HCT116 (cell line): Measurements from ENCODE around the gene CUBN. TPM values are rescaled to one million over a fixed set of nuclear protein-coding genes. Genes with fewer than 3 reads are reported as not detected.

Source experiments
- ATAC-seq: fragments of 200-7000 bp; cut with Tn5 transposase; 2 replicates; pipeline ENCODE4 v1.9.1; 2020; ENCODE audit warnings: mild to moderate bottlenecking, moderate library complexity
- BruUV-seq: library from RNA; stranded (reverse); fragments of 400-500 nt; replicated peaks from 2 replicates; lab custom pipeline; 2021; lab: Mats Ljungman, UMichigan
- CTCF ChIA-PET: fragments of 300-600 bp; sonication (Branson Sonifier 250); formaldehyde crosslinking; loops from one replicate; lab custom pipeline; 2021; ENCODE audit warnings: antibody characterized with exemption; lab: Charles Lee
- POLR2A ChIA-PET: fragments of 300-600, 350-600 bp; sonication (Branson Sonifier 250); formaldehyde crosslinking; loops from one replicate; lab custom pipeline; 2021; ENCODE audit warnings: antibody characterized with exemption; lab: Charles Lee
- RAD21 ChIA-PET, 2 experiments: fragments of 300-600 bp; sonication (Branson Sonifier 250); formaldehyde crosslinking; loops; one replicate each; lab custom pipeline; 2023; ENCODE audit warnings: low total read pairs in 2 of 2; ENCODE audit not compliant: uncharacterized antibody in 2 of 2, unreplicated experiment in 2 of 2, low non-redundant PET in 1 of 2; lab: Charles Lee
- DNase-seq: peaks from one replicate; pipeline ENCODE4 v3.0.0-alpha.2; 2010; ENCODE audit warnings: low read depth, low spot score
- H2AFZ ChIP-seq: fragments of 200-600 bp; shearing (Covaris generic), sonication (generic); 2 replicates; pipeline ENCODE4 v1.6.1; 2017; ENCODE audit warnings: low read depth, mixed run types, mixed read lengths, antibody characterized with exemption, low read length; ENCODE audit not compliant: poor library complexity, severe bottlenecking
- H3K27ac ChIP-seq: 2 replicates; pipeline ENCODE4 v1.5.1; 2012; ENCODE audit warnings: low read depth, low read length
- H3K27me3 ChIP-seq: fragments of 200-600 bp; sonication (generic); 2 replicates; pipeline ENCODE4 v1.6.1; 2016; ENCODE audit warnings: mixed run types, low read length, mixed read lengths; ENCODE audit not compliant: insufficient read depth
- H3K36me3 ChIP-seq, 2 experiments: fragments of 200-500 bp in 1 of 2; fragments of 200-600 bp in 1 of 2; sonication (Bioruptor generic) in 1 of 2; sonication (generic) in 1 of 2; 2 replicates each; pipeline versions ENCODE4 v1.5.1 to v1.6.1; 2014 to 2016; ENCODE audit warnings: low read length in 2 of 2, inconsistent platforms in 1 of 2, mixed read lengths in 1 of 2, mixed run types in 1 of 2; ENCODE audit not compliant: insufficient read depth in 2 of 2, control insufficient read depth in 1 of 2
- H3K4me1 ChIP-seq, 2 experiments: fragments of 200-600 bp in 1 of 2; sonication (generic) in 1 of 2; 2 replicates each; pipeline versions ENCODE4 v1.5.1 to v1.6.1; 2012 to 2017; ENCODE audit warnings: low read length in 2 of 2, inconsistent platforms in 1 of 2, mild to moderate bottlenecking in 1 of 2, mixed read lengths in 1 of 2, mixed run types in 1 of 2, moderate library complexity in 1 of 2; ENCODE audit not compliant: insufficient read depth in 2 of 2, control insufficient read depth in 1 of 2
- H3K4me2 ChIP-seq: fragments of 200-600 bp; sonication (generic); 2 replicates; pipeline ENCODE4 v1.6.1; 2017; ENCODE audit warnings: mixed run types, low read length, mixed read lengths
- H3K4me3 ChIP-seq, 2 experiments: fragments of 200-600 bp in 1 of 2; sonication (generic) in 1 of 2; replicated peaks in 1 of 2; 2 replicates each; pipeline ENCODE4 v1.5.1; 2011 to 2016; ENCODE audit warnings: low read length in 2 of 2, control low read depth in 1 of 2, low read depth in 1 of 2, mild to moderate bottlenecking in 1 of 2, mixed read lengths in 1 of 2, mixed run types in 1 of 2
- H3K79me2 ChIP-seq: fragments of 200-600 bp; sonication (generic); 2 replicates; pipeline ENCODE4 v1.6.1; 2017; ENCODE audit warnings: mild to moderate bottlenecking, mixed run types, low read length, moderate library complexity, mixed read lengths; ENCODE audit not compliant: insufficient read depth
- H3K9ac ChIP-seq: fragments of 200-600 bp; sonication (generic); 2 replicates; pipeline ENCODE4 v1.6.1; 2016; ENCODE audit warnings: low read length, mixed read lengths
- H3K9me2 ChIP-seq: fragments of 200-600 bp; sonication (generic), shearing (Covaris generic); 2 replicates; pipeline ENCODE4 v1.6.1; 2017; ENCODE audit warnings: mixed run types, mild to moderate bottlenecking, moderate library complexity; ENCODE audit not compliant: insufficient read depth
- H3K9me3 ChIP-seq, 2 experiments: fragments of 200-500 bp in 1 of 2; fragments of 200-600 bp in 1 of 2; sonication (Bioruptor generic) in 1 of 2; sonication (generic) in 1 of 2; 2 replicates each; pipeline ENCODE4 v1.6.1; 2014 to 2017; ENCODE audit warnings: low read length in 2 of 2, mixed read lengths in 2 of 2, inconsistent platforms in 1 of 2, low read depth in 1 of 2, mild to moderate bottlenecking in 1 of 2, mixed run types in 1 of 2, moderate library complexity in 1 of 2; ENCODE audit not compliant: control insufficient read depth in 1 of 2, insufficient read depth in 1 of 2
- H4K20me1 ChIP-seq: fragments of 200-600 bp; sonication (generic), shearing (Covaris generic); 2 replicates; pipeline ENCODE4 v1.6.1; 2017; ENCODE audit warnings: mixed run types, mild to moderate bottlenecking, moderate library complexity; ENCODE audit not compliant: insufficient read depth
- CBX3 ChIP-seq: IDR thresholded peaks from 2 replicates; pipeline ENCODE4 v1.6.1; 2012; ENCODE audit warnings: low read depth
- CEBPB ChIP-seq: IDR thresholded peaks from 2 replicates; pipeline ENCODE4 v1.6.1; 2012; ENCODE audit warnings: low read depth
- FOSL1 ChIP-seq: IDR thresholded peaks from 2 replicates; pipeline ENCODE4 v1.6.1; 2012; ENCODE audit warnings: low read depth
- POLR2A ChIP-seq: IDR thresholded peaks from 2 replicates; pipeline ENCODE4 v1.7.0; 2011; ENCODE audit warnings: borderline replicate concordance; ENCODE audit not compliant: insufficient read depth, insufficient read length; ENCODE audit errors: extremely low read depth
- SIN3A ChIP-seq: IDR thresholded peaks from 2 replicates; pipeline ENCODE4 v1.6.1; 2012; ENCODE audit warnings: low read depth
- TCF7L2 ChIP-seq: IDR thresholded peaks from 2 replicates; pipeline ENCODE4 v1.7.0; 2011; ENCODE audit warnings: borderline replicate concordance, inconsistent platforms; ENCODE audit not compliant: insufficient read depth, insufficient read length; ENCODE audit errors: extremely low read depth
- intact Hi-C: fragments of 100-400 bp; cut with micrococcal nuclease; formaldehyde crosslinking; loops from 2 replicates; pipeline ENCODE4 v1.10.0; 2022
- total RNA-seq: library from RNA; stranded (reverse); gene quantifications from one replicate; pipeline ENCODE4 v1.2.1, GENCODE V29; 2021; ENCODE audit not compliant: unreplicated experiment
- TF ChIP-seq, protein P1 (sequence below): IDR thresholded peaks from 2 replicates; pipeline ENCODE4 v1.6.1; 2011; ENCODE audit warnings: mild to moderate bottlenecking, low read length, moderate library complexity; ENCODE audit not compliant: insufficient replicate concordance; ENCODE audit errors: extremely low read depth

The CUBN gene
- total RNA-seq, 1 experiment from 2014 or later = 1.2 TPM

DNA sequence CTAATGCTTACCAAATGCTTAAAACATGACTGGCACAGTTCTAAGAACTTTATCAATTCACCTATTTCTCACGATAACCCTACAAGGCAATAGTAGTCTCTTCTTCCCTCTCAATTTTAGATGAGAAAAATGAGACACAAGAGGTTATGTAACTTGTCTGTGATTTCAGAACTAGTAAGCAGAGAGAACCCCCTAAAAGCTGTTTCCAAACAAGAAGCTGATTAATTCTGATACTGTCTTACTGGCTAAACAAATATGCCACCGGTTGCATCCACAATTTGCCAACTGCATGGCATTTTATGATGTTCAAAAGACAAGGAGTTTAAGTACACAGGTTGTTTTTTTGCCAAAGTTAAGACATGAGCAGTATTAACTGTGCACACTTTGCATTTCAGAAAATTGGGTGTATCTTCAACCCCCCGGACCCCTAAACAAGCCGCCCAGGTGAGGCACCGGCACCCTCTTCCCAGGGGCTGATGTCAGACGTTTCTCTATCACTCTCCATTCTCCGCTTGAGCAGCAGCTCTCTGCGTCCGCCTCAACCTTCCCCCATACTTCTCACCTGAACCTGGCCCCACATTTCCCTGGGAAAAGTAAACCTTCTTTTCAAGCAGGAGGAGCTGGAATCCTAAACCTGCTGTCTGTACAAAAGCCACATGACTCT, 334.1 kb downstream of the CUBN start:
- H3K79me2 ChIP-seq = peaks cover 6% of the 10 kb centered on the region
- no peak for DNase-seq
- H3K27ac ChIP-seq = no peak overlapping the region
- RAD21 ChIA-PET = no interaction called here
- H3K4me1 ChIP-seq = no peaks in the 10 kb centered on the region
- BruUV-seq = no TSS peak
- no peaks in the 10 kb centered on the region for H4K20me1 ChIP-seq
- TF ChIP-seq CBX3 (no peak), POLR2A (no peak), SIN3A (no peak), CEBPB (no peak), FOSL1 (no peak)
- TF ChIP-seq, protein P1, sequence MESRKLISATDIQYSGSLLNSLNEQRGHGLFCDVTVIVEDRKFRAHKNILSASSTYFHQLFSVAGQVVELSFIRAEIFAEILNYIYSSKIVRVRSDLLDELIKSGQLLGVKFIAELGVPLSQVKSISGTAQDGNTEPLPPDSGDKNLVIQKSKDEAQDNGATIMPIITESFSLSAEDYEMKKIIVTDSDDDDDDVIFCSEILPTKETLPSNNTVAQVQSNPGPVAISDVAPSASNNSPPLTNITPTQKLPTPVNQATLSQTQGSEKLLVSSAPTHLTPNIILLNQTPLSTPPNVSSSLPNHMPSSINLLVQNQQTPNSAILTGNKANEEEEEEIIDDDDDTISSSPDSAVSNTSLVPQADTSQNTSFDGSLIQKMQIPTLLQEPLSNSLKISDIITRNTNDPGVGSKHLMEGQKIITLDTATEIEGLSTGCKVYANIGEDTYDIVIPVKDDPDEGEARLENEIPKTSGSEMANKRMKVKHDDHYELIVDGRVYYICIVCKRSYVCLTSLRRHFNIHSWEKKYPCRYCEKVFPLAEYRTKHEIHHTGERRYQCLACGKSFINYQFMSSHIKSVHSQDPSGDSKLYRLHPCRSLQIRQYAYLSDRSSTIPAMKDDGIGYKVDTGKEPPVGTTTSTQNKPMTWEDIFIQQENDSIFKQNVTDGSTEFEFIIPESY = no peak
- no peak for ATAC-seq
- H3K36me3 ChIP-seq = no peaks in the 10 kb centered on the region
- H3K27me3 ChIP-seq = no peaks in the 10 kb centered on the region
- H3K9me2 ChIP-seq = no peaks in the 10 kb centered on the region
- no peak overlapping the region for H2AFZ ChIP-seq
- no peak overlapping the region for H3K9ac ChIP-seq
- CTCF ChIA-PET = interaction anchor here (2.3 kb wide), 1 partner anchor 18 kb away, joined by 5 read pairs; no protein-coding TSS in a partner anchor
- intact Hi-C loops = no loop called here
- no peak overlapping the region for H3K4me2 ChIP-seq
- H3K4me3 ChIP-seq = no peak overlapping the region
- POLR2A ChIA-PET = no interaction called here
- H3K9me3 ChIP-seq = no peaks in the 10 kb centered on the region

DNA sequence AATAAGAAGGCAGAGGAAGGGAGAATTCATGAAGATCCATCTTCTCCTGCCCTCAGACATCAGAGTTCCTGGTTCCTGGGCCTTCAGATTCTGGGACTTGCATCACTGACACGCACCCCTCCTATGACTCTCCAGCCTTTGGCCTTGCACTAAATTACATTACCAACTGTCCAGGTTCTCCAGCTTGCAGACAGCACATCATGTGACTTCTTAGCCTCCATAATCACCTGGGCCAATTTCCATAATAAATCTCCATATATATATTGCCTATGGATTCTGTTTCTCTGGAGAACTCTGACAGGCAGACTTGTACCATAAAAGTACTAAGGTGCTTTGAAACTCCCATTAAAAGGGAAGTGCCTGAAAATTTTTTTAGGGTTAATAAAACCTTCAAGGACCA, 335.6 kb downstream of the CUBN start:
- Histone ChIP-seq H2AFZ (no peak overlapping the region), H4K20me1 (no peaks in the 10 kb centered on the region), H3K9me2 (no peaks in the 10 kb centered on the region), H3K9ac (no peak overlapping the region), H3K4me3 (no peak overlapping the region), H3K4me1 (no peaks in the 10 kb centered on the region), H3K27me3 (no peaks in the 10 kb centered on the region), H3K9me3 (no peaks in the 10 kb centered on the region), H3K27ac (no peak overlapping the region), H3K4me2 (no peak overlapping the region), H3K36me3 (no peaks in the 10 kb centered on the region), H3K79me2 (peaks cover 6% of the 10 kb centered on the region)
- intact Hi-C loops = no loop called here
- DNase-seq = no peak
- no peak for ATAC-seq
- CTCF ChIA-PET = no interaction called here
- RAD21 ChIA-PET = no interaction called here
- no peak for TF ChIP-seq TCF7L2
- POLR2A ChIA-PET = no interaction called here
- BruUV-seq = no TSS peak
